HG03095 (cell line): ENCODE results near the gene RASSF3.
"Not testable (repeated sequence)": the region's sequence is repeated elsewhere in the genome, so short reads cannot be mapped to it uniquely, and the experiment has no call there.

Source experiments
- ATAC-seq: cut with Tn5 transposase; IDR thresholded peaks from one replicate; pipeline ENCODE4 v1.9.1; 2021; ENCODE audit warnings: moderate library complexity; ENCODE audit not compliant: unreplicated experiment

RASSF3 gene

DNA sequence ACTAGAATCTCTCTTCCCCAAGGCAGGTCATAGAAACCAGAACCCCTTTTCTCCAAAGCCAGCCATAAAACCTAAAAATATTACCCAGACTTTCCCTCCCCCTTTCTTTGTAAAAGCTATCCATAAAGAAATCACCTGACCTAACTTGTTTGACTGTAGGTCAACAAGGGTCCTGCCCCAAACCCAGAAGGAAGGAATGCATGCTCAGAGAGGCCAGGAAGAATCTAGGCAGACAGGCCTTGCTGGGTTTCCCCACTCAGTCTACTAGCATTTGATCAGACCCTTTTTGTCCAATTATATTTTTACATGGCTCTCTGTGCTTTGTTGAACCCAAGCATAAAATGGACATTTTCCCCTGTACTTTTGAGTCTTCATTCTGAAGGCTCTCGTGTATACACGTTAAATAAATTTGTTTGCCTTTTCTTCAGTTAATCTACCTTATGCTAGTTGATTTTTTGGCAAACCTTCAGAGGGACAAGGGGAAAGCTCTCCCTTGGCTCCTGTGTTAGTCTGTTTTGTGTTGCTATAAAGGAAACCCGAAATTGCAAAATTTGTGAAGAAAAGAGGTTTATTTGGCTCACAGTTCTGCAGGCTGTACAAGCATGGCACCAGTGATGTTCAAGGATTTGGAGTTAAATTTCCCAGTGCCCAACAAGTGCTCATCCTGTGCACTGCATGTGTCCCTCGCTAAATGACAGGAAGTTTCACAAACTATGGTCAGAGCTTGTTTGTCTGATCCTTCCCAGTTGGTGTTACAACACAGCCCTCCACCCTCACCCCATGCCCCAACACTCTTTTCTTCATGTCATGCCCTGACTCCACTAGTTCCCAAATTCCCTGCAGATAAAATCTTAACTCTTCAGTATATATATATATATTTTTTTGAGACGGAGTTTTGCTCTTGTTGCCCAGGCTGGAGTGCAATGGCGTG lies 14.2 kb upstream of the RASSF3 start:
- no peak for ATAC-seq

DNA sequence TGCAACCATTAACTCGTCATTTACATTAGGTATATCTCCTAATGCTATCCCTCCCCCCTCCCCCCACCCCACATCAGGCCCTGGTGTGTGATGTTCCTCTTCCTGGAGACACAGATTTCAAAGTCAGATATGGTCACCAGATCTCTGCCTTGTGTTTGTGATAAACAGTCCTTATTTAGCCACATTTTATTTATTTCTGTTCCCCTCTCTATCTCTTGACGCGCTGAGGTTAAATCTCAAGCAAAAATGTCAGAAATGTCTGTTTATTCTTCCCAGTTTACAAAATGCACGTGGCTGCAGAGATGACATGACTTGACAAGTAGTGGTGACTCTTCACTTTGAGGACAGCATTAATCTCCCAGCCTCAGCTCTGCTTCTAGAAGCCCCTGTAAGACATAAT lies 11.5 kb upstream of the RASSF3 start:
- no peak for ATAC-seq

DNA sequence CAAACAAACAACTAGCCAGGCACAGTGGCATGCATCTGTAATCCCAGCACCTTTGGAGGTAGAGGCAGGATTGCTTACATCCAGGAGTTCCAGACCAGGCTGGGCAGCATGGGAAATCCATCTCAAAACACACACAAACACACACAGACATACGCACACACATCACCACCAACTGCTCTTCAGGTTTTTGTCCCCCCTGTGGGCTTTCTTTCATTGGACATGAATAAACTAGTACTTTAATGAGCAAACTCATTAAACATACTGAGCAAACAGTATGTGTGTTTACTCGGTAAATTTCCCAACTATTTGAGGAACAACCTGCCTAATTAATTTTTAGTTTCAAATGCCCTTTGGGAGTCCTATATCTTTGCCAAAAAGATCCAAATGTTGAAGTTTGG lies 10.1 kb upstream of the RASSF3 start:
- ATAC-seq: no peak

DNA sequence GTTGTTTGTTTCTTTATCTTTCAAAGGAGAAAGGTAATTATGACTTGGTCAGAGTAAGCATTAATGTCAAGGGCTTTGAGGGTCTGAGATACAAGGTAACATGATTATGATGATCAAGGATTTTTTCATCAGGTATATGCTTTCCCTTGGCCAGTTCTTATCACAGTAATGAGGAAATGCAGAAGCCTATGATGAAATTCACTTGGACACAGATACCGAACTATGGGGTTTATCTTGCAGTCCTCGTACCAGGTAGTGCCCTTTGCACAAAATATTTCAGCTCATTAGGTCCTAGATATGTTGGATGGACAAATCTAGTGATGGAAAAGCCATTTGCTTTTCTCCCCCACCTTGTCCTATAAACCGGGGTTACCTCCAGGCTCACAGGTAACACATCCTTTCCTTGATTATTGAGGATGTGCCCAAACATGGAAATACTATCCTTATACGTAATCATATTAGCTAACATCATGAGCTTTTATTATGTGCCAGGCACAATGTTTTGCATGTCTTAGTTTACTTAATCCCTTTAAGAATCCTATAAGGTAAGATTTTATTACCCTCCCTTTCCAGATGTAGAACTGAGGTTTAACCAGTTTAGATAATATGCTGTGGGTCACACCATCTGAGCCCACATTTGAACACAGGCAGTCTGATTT lies 7.0 kb upstream of the RASSF3 start:
- ATAC-seq: no peak

DNA sequence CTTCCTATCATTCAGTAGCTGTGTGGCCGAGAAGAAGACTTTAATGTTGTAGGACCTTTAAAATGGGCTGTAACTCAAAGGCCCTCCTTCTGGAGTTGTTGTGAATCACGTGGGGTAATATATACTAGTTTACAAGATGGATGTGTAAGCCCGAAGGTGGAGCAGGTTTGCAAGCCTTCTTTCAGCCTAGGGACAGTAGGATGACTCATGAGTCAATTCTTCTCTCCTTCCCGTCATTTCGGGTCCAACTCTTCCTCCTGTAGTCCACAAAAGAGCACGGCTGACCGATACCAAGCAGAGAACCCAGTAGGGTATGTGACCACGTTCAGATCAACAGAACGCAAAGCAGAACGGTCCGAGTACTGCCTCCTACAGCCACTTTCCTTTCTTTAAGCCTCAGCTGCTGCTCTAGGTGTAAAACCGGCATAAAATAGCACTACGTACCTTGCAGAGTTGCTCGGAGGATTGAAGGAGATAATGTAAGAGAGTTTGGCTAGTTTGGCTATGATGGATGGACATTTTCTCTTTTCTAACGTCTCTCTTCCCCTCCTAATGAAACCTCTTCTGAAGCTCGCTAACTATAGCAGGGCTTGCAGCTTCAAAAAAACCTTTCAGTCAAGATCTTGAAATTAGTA lies 1.3 kb upstream of the RASSF3 start:
- ATAC-seq: no peak

DNA sequence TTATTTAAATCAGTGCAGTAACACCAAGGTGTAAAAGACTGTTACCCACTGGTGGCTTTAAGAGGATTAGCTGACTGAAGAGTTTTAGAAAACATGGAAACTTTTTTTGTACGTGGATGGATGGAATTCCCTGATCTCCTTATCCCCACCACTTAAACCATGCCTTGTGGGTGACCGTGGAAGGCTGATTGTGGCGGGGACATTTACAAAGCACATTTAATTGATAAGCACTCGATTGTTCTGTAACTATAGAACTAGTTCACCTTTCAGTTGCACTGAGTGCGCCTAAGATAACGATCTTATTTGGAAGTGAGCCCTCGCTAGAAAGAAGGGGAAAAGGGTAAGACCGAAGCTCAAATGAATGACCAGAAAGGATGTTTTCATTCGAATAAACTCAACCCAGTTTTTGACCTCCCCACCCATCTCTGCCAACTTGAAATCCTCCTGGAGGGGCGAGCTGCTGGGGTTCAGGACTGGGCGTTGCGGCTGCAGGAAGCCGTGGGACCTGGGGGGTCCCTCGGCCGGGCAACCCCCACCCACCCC lies 688 bp upstream of the RASSF3 start:
- ATAC-seq: no peak

DNA sequence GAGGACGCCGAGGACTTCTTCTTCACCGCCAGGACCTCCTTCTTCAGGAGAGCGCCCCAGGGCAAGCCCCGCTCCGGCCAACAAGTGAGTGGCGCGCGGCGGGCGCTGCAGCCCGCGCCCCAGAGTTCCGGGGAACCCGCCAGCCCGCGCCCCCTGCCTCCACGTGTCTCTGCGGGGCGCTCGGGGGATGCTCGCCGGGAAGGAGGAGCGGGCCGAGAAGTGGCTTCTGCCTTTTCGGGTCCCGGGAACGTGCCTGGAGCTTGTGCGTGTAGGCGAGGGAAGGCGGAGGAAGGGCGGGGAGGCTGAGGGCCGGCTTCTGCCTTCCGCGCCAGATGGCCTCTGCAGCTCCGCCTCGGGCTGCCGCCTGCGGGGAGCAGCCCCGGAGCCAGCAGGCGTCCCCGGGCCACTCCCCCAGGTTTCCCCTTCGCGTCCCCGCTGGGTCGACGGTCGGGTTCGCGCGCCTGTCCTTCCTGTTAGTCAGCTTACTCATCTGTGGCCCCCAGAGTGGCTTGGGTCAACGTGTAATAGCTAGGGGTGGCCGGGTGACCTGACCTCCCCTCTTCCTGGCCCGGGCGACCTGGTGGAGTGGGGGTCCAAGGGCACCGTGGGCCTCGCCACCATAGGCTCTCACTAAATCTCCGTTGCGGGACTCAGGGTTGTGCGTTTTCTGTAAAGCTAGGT lies 505 bp downstream of the RASSF3 start:
- ATAC-seq: peak; percentile 48

DNA sequence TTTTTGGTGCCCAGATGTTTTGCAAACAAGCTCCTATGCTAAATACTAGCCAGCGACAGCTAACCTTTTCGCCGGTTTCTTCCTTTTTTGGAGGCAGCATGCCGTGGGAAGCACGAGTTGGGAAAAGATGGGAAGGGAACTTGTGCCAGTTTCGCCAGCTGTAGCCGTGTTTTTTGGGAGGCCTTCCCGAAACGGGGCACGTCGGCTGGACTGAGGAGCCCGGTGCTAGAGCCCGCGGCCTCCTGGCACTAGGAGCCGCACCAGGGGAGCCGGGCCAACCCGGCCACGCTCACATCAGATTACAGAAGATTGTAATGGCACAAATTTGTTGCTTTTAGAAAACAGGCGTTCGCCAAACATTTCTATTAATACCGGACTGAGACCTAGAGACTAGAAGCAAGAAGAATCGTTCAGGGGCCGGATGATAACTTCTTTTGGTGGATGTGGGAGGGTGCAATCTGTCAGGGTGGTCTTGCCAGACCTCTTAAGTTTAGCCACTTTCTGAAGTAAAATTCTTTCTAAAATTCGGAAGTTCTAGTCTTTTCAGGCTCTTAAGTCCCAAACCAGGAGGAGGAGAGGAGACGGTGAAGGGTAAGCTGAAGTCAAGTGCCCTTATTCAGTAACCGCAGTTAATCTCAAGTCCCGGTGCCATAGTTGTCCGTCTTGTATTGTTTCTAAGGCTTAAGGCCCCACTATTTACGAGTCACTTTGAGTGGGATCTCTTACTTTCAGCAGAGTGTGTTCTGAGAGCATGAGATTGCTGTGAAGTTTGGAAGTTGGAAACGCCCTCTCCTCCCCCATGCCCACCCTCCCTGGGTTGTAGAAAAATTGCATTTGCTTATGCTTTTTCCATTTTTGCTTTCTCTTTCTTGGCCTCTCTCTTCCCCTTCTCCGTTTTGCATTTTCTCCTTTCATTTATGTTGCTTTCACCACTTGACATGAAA lies 1.3 kb downstream of the RASSF3 start:
- ATAC-seq: no peak

DNA sequence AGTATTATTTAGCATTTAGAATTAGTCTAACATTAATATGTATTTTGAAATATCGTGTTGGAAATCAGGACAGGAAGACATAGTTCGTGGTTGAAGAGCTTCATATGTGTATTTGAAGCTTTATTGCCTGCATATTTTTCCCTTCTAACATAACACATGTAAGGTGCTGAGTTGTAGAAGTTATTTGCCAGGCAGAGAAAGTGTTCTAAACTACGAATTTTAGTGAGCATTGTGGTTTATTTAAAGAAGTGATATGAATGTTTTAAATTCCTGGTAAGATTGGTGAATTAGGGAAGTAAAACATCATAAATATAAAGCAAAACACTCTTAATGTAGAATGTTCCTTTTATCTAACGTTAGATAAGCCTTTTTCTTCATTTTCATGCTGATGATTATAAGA lies 2.5 kb downstream of the RASSF3 start:
- ATAC-seq: no peak

DNA sequence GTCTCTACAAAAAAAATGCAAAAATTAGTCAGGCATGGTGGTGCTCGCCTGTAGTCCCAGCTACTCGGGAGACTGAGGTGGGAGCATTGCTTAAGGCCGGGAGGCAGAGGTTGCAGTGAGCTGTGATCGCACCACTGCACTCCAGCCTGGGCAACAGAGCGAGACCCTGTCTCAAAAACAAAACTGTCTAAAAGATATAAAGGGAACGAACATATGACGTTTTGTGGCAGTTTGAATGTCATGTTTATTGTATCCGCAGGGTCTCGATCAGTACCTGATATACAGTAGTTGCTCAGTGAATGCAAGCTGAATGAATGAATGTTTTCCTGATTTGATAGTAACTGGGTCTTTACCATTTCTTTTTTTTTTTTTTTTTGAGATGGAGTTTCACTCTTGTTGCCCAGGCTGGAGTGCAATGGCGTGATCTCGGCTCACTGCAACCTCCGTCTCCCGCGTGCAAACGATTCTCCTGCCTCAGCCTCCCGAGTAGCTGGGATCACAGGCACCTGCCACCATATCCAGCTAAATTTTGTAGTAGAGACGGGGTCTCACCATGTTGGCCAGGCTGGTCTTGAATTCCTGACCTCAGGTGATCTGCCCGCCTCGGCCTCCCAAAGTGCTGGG lies 3.6 kb downstream of the RASSF3 start:
- ATAC-seq: not testable (repeated sequence)

DNA sequence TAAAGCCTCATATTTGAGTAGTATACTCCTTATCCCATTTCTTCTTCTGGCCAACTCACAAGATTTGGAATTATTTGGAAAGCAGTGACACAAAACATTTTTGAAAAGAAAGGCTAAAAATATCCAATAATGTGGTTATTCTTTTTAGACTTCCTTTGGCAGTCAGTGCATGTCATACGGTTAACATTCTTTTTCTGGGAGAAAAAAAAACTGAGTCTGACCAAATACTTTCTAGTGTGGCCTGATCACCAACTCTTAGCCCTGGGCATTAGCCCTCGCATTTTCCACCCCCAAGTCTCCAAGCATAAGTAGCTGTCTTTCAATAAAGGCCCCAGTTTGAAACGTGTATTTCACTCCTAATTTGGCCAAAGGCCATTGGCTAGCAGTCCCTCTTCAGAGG lies 5.9 kb downstream of the RASSF3 start:
- ATAC-seq: no peak

DNA sequence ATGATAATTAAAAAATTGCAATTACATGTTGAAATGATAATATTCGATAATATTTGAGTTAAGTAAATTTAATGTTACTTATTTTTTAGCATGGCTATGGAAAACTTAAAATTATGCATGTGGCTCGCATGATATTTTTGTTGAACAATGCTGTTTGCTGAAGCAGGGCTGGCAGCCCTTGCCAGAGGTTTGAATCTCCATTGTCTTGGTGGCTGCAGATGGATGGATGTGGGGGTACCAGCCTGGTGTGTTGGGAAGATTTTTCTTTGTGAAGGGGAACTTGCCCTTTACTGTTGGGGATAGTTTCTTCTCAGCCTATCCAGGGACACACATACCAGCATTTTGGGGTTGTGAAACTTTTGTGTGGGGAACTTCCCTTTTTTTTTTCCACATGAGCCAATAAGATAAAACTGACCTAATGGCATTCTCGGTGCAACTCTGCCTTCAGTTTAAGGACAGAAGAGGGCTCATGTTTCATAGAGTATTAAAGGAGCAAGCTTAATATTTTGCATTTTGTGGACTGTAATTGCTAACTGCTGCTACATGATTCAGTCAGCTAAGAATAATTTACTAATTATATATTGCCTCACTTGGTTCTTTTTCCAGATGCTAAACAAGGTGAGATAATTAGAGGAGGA lies 8.8 kb downstream of the RASSF3 start:
- peak; percentile 57 for ATAC-seq

DNA sequence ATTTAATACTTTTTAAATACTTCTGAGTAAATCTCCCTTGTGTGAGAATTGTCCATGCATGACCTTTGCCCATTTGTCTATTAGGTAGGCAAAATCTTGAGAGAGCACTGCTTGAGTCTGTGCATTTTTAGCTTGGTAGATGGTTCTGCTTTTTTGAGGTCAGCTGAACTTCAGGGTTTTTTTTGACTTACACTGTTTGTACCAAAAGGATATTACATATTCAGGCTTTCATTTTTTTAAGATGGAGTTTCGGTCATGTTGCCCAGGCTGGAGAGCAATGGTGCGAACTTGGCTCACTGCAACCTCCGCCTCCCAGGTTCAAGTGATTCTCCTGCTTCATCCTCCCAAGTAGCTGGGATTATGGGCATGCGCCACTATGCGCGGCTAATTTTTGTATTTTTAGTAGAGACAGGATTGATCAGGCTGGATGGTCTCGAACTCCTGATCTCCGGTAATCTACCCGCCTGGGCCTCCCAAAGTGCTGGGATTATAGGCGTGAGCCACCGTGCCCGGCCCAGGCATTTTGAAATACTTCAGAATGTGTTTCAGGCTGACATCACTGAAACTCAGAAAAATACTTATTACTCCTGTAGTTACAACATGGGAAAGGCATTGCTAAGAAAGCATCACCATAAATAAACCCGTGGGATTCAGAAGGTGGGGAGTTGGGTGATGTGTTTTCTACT lies 11.1 kb downstream of the RASSF3 start:
- ATAC-seq: peak; percentile 59

DNA sequence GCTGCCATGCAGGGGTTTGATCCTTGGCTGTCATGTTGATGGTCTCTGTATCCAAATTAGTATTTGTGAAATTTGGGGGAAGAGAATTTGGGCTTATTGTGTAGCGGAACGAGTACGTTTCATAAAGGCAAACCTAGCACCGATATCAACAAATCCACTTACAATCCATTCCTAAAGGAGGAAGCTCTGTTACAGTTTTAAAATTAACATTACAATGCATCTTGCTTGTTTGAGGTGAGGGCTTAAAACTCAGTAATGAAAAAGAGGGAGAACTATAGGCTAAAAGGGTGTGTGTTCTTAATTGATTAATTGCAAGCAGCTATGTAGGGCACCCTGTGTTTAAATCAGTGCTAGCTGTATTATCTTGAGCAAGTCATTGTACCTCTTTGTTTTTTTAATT lies 13.7 kb downstream of the RASSF3 start:
- no peak for ATAC-seq

DNA sequence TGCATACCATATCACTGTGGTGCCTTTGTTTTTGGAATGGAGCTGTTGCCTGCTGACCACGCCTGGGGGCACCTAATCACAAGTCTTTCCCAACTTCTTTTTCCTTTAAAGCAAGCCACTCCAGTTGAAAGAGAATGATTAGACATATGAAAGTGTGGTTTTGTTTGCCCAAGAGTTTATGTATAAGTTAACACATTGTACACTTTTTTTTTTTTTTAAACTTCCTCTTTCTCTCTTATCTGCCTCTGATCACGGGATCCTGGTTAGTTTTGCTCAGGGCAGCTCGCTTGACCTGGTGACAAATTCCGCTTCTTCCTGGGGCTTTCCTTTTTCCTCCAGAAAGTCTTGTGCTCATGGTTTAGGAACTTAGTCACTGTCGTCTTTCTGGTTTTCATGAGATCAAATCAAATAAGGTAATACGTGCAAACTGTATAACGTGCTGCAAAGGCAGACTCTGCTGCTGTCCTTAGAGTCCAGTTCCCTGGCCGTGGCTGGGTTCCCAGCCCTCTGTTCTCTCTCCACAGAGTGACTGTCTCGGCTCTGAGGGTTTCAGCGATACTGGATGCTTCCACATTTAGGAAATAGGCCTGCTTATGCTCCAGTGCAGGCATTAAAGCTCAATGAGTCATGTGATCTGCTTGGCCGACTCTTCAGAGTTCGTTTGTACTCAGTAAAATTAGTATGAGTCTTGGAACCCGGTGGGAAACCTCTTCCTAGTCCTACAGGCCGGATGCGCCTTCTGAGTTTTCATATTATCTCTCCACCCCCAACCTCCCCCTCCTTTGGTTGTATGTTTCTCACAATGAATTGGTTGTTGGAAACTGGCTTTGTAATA lies 15.2 kb downstream of the RASSF3 start:
- peak; percentile 47 for ATAC-seq

DNA sequence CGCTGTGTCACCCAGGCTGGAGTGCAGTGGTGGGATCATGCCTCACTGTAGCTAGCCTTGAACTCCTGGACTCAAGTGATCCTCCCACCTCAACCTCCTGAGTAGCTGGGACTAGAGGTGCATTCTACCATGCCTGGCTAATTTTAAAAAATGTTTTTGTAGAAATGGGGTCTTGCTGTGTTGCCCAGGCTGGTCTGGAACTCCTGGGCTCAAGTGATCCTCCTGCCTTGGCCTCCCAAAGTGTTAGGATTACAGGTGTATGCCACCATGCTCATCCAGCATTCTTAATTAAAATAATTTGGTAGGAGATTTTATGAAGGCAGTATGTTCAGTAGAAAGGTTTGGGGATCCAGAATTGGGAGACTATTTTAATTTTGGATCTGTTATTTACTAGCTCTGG lies 16.3 kb downstream of the RASSF3 start:
- ATAC-seq: not testable (repeated sequence)

DNA sequence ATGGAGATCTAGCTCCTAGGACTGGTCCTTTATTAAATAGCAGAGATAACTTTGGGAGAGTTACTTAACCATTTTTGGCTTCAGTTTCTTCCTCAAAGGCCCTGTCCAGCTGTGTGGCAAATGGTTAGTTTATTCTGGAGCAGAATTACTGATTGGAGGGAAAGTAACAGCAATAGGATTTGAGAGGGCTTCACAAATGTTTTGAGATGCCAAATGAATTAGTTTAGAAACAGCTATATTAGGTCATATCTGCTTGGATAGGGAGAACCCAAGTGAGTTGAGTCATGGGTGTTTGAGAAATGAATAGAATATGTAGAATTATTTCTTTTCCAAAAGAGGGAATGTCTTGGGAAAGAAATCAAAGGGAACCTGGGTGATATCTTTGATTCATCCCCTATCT lies 17.5 kb downstream of the RASSF3 start:
- ATAC-seq: no peak

DNA sequence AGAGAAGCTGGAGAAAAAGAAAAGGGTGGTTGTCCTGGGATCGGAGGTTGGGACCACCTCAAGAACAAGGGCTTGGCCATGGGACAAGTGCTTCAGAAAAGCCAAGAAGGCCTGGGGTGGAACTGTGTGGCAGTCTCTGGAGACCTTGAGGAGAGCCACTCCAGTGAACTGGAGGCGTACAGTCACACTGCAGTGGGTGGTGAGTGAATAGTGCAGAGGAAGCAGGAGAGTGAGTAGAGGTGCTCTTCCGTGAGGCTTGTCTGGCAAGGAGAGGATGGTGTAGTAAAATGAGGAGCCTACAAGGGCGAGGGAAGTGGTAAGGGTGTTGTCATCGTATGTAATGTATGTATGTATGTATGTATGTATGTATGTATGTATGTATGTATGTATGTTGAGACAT lies 20.9 kb downstream of the RASSF3 start:
- no peak for ATAC-seq
